H1 (cell line): Measurements from ENCODE around the gene GPC3. TPM values are rescaled to one million over a fixed set of nuclear protein-coding genes. Genes with fewer than 3 reads are reported as not detected.
A peak's percentile ranks its signal among the peaks of the same experiment; 100 is the strongest.

Source experiments
- CTCF ChIA-PET: fragments of 300-600 bp; sonication (Branson Sonifier 250); formaldehyde crosslinking; loops from one replicate; lab custom pipeline; 2021; ENCODE audit not compliant: partially characterized antibody; lab: Charles Lee
- POLR2A ChIA-PET: fragments of 300-600 bp; sonication (Branson Sonifier 250); formaldehyde crosslinking; loops from one replicate; lab custom pipeline; 2021; ENCODE audit warnings: inconsistent platforms; ENCODE audit not compliant: partially characterized antibody; lab: Charles Lee
- DNase-seq, 2 experiments: peaks; one replicate each; pipeline versions ENCODE4 v3.0.0 to v3.0.0-alpha.2; 2010 to 2022; ENCODE audit warnings: low spot score in 2 of 2, low read depth in 1 of 2, mixed read lengths in 1 of 2
- FAIRE-seq: peaks from 2 replicates; lab custom pipeline; 2011; peaks lifted over from hg19 to GRCh38; lab: Jason Lieb, UNC
- H2AFZ ChIP-seq: 2 replicates; pipeline ENCODE4 v1.8.1; 2012; ENCODE audit warnings: low read length, inconsistent platforms
- H2AK5ac ChIP-seq: 2 replicates; pipeline ENCODE4 v1.6.1; 2013; ENCODE audit warnings: low read depth, low read length
- H2BK120ac ChIP-seq: replicated peaks from 2 replicates; pipeline ENCODE3; 2013; ENCODE audit warnings: low read depth, low read length, inconsistent platforms
- H2BK12ac ChIP-seq: 2 replicates; pipeline ENCODE4 v1.6.1; 2013; ENCODE audit warnings: low read depth, low read length
- H2BK15ac ChIP-seq: 2 replicates; pipeline ENCODE4 v1.6.1; 2013; ENCODE audit warnings: low read length
- H2BK20ac ChIP-seq: 2 replicates; pipeline ENCODE4 v1.6.1; 2013; ENCODE audit warnings: low read length
- H2BK5ac ChIP-seq: 2 replicates; pipeline ENCODE4 v1.6.1; 2013; ENCODE audit warnings: low read depth, low read length
- H3K14ac ChIP-seq: 2 replicates; pipeline ENCODE4 v1.6.1; 2013; ENCODE audit warnings: inconsistent platforms; ENCODE audit not compliant: insufficient read length
- H3K18ac ChIP-seq: 2 replicates; pipeline ENCODE4 v1.6.1; 2013; ENCODE audit warnings: low read length; ENCODE audit errors: extremely low read depth
- H3K23ac ChIP-seq: 2 replicates; pipeline ENCODE4 v1.6.1; 2013; ENCODE audit warnings: inconsistent platforms; ENCODE audit not compliant: insufficient read length
- H3K23me2 ChIP-seq: 2 replicates; pipeline ENCODE4 v1.6.1; 2013; ENCODE audit warnings: low read depth, low read length
- H3K27ac ChIP-seq: 2 replicates; pipeline ENCODE4 v1.6.1; 2011; ENCODE audit warnings: low read depth, low read length, inconsistent platforms
- H3K27me3 ChIP-seq, 4 experiments: replicated peaks in 1 of 4; 1 replicate in 1 of 4; 2 replicates in 3 of 4; pipeline versions ENCODE4 v1.6.1 to v1.8.1; 2011 to 2013; ENCODE audit warnings: low read length in 3 of 4, mild to moderate bottlenecking in 3 of 4, inconsistent platforms in 2 of 4, mixed read lengths in 2 of 4, moderate library complexity in 1 of 4; ENCODE audit not compliant: control insufficient read depth in 3 of 4, insufficient read depth in 3 of 4; ENCODE audit errors: extremely low read depth in 1 of 4
- H3K36me3 ChIP-seq, 4 experiments: 2 replicates each; pipeline versions ENCODE4 v1.6.1 to v1.8.1; 2011 to 2013; ENCODE audit warnings: mild to moderate bottlenecking in 4 of 4, low read length in 3 of 4, moderate library complexity in 2 of 4, control low read depth in 1 of 4, inconsistent platforms in 1 of 4; ENCODE audit not compliant: insufficient read depth in 4 of 4, control insufficient read depth in 2 of 4
- H3K4ac ChIP-seq: replicated peaks from 2 replicates; pipeline ENCODE3; 2013; ENCODE audit warnings: low read length, low read depth, mixed read lengths, inconsistent platforms; ENCODE audit not compliant: insufficient read length
- H3K4me1 ChIP-seq, 4 experiments: replicated peaks in 1 of 4; 1 replicate in 1 of 4; 2 replicates in 3 of 4; pipeline versions ENCODE4 v1.6.1 to v1.8.1; 2011 to 2013; ENCODE audit warnings: low read length in 3 of 4, inconsistent platforms in 2 of 4, mixed read lengths in 1 of 4; ENCODE audit not compliant: insufficient read depth in 4 of 4, control insufficient read depth in 3 of 4
- H3K4me2 ChIP-seq, 2 experiments: 2 replicates each; pipeline versions ENCODE4 v1.6.1 to v1.8.1; 2011 to 2013; ENCODE audit warnings: low read depth in 2 of 2, low read length in 2 of 2, control low read depth in 1 of 2, inconsistent platforms in 1 of 2, mild to moderate bottlenecking in 1 of 2; ENCODE audit not compliant: insufficient read depth in 1 of 2
- H3K4me3 ChIP-seq, 4 experiments: fragments of 200-600, 300-600 bp in 1 of 4; sonication (generic), shearing (Covaris generic), sonication (Bioruptor Twin) in 1 of 4; 2 replicates each; pipeline versions ENCODE4 v1.5.1 to v1.8.1; 2011 to 2016; ENCODE audit warnings: low read length in 4 of 4, low read depth in 3 of 4, control low read depth in 2 of 4, inconsistent platforms in 2 of 4, mild to moderate bottlenecking in 2 of 4, mixed read lengths in 1 of 4, moderate library complexity in 1 of 4; ENCODE audit not compliant: insufficient read depth in 2 of 4; ENCODE audit errors: extremely low read depth in 1 of 4
- H3K56ac ChIP-seq: replicated peaks from 2 replicates; pipeline ENCODE3; 2013; ENCODE audit warnings: low read depth, mild to moderate bottlenecking, mixed read lengths, low read length, inconsistent platforms; ENCODE audit not compliant: insufficient read length
- H3K79me1 ChIP-seq: 2 replicates; pipeline ENCODE4 v1.6.1; 2013; ENCODE audit warnings: low read depth, low read length, control low read depth
- H3K79me2 ChIP-seq, 2 experiments: 2 replicates each; pipeline versions ENCODE4 v1.6.1 to v1.8.1; 2012 to 2013; ENCODE audit warnings: low read length in 2 of 2, mild to moderate bottlenecking in 2 of 2, inconsistent platforms in 1 of 2; ENCODE audit not compliant: insufficient read depth in 2 of 2, control insufficient read depth in 1 of 2
- H3K9ac ChIP-seq, 4 experiments: replicated peaks in 1 of 4; 1 replicate in 1 of 4; 2 replicates in 3 of 4; pipeline versions ENCODE4 v1.6.1 to v1.8.1; 2011 to 2013; ENCODE audit warnings: low read depth in 3 of 4, low read length in 3 of 4, control low read depth in 2 of 4, mild to moderate bottlenecking in 2 of 4, moderate library complexity in 2 of 4, inconsistent platforms in 1 of 4; ENCODE audit errors: extremely low read depth in 1 of 4
- H3K9me3 ChIP-seq, 2 experiments: 2 replicates each; pipeline versions ENCODE4 v1.6.1 to v1.8.1; 2012 to 2013; ENCODE audit warnings: mild to moderate bottlenecking in 2 of 2, moderate library complexity in 2 of 2, control low read depth in 1 of 2, inconsistent platforms in 1 of 2, low read depth in 1 of 2, low read length in 1 of 2, mixed read lengths in 1 of 2; ENCODE audit not compliant: insufficient read depth in 2 of 2
- H4K20me1 ChIP-seq, 2 experiments: replicated peaks in 1 of 2; 2 replicates each; pipeline versions ENCODE3 to v1.8.1; 2011 to 2013; ENCODE audit warnings: inconsistent platforms in 2 of 2, low read length in 2 of 2, mild to moderate bottlenecking in 1 of 2; ENCODE audit not compliant: insufficient read depth in 2 of 2, control insufficient read depth in 1 of 2
- H4K5ac ChIP-seq: 2 replicates; pipeline ENCODE4 v1.6.1; 2013; ENCODE audit warnings: low read length, low read depth, mixed read lengths, inconsistent platforms; ENCODE audit not compliant: insufficient read length
- H4K8ac ChIP-seq: 2 replicates; pipeline ENCODE4 v1.8.0; 2013; ENCODE audit warnings: mild to moderate bottlenecking, moderate library complexity, low read length, inconsistent platforms; ENCODE audit not compliant: insufficient read depth; ENCODE audit errors: extremely low read depth
- H4K91ac ChIP-seq: replicated peaks from 2 replicates; pipeline ENCODE3; 2013; ENCODE audit warnings: low read length, mixed read lengths, inconsistent platforms; ENCODE audit not compliant: insufficient read length
- RAD21 ChIP-seq, 2 experiments: IDR thresholded peaks in 1 of 2; conservative IDR thresholded peaks in 1 of 2; 2 replicates each; pipeline ENCODE4 v1.6.1; 2011; ENCODE audit warnings: low read depth in 2 of 2, low read length in 2 of 2, improper control_type of control experiment in 1 of 2, inconsistent platforms in 1 of 2, mild to moderate bottlenecking in 1 of 2, moderate library complexity in 1 of 2
- SP4 ChIP-seq: IDR thresholded peaks from 2 replicates; pipeline ENCODE4 v1.6.1; 2012; ENCODE audit warnings: low read length, inconsistent platforms
- WGBS, 2 experiments: shearing (Covaris generic) in 1 of 2; methylation state at CpG; one replicate each; pipeline versions ENCODE4 v1.1.6 to v1.1.7; 2013 to 2015; ENCODE audit warnings: low lambda C conversion rate in 2 of 2, mixed read lengths in 2 of 2, inconsistent platforms in 1 of 2, low coverage in 1 of 2, missing lambda C conversion rate in 1 of 2; ENCODE audit not compliant: insufficient replicate concordance in 2 of 2, insufficient coverage in 1 of 2, insufficient read length in 1 of 2; ENCODE audit errors: extremely low coverage in 1 of 2, missing lambda C conversion rate in 1 of 2; 5-methylcytosine and 5-hydroxymethylcytosine counted together
- polyA plus RNA-seq, 7 experiments: library from polyadenylated mRNA; depleted of rRNA in 3 of 7; stranded (reverse) in 5 of 7; unstranded in 2 of 7; fragments of >200 nt in 5 of 7; fragments of 200-250 nt in 2 of 7; gene quantifications; 1 replicate in 5 of 7; 2 replicates in 1 of 7; 4 replicates in 1 of 7; pipeline versions ENCODE4 v1.2.1 to v1.2.3, GENCODE V29; 2011 to 2013; ENCODE audit warnings: missing spikeins in 2 of 7, mixed read lengths in 2 of 7
- total RNA-seq: library from RNA; stranded (reverse); fragmentation: NEBNext Ultra II Directional; extraction: Animal tissue kit (Norgen Biotek cat#: 25700); gene quantifications from 2 replicates; pipeline ENCODE4 v1.2.1, GENCODE V29; 2021

GPC3 gene
- total and polyA plus RNA-seq, 2 of the 8 experiments (the other 6 are each of a cell fraction or from before 2014, with no cell fraction given), result 64.8 to 71.9 TPM

- no peak overlapping the region for H2BK120ac ChIP-seq
- no peak overlapping the region for H3K18ac ChIP-seq
- H3K4me2 ChIP-seq, result no peak overlapping the region
- H3K14ac ChIP-seq, result no peak overlapping the region
- no peak overlapping the region for H2BK5ac ChIP-seq
- no peak overlapping the region for H2AK5ac ChIP-seq
- no peaks in the 10 kb centered on the region for H3K27me3 ChIP-seq
- H4K5ac ChIP-seq, result no peak overlapping the region
- H2BK20ac ChIP-seq, result no peak overlapping the region
- no peaks in the 10 kb centered on the region; a peak in 1 of 7 replicates for H3K4me1 ChIP-seq
- no peaks in the 10 kb centered on the region for H3K79me1 ChIP-seq
- no peaks in the 10 kb centered on the region; a peak in 1 of 4 replicates for H3K79me2 ChIP-seq
- no peak overlapping the region for H2BK15ac ChIP-seq
- 85% methylated on average over 2 of the region's 2 CpGs; no CpG with 5 or more reads in 1 of the 2 experiments for WGBS, 2 experiments
- H4K20me1 ChIP-seq, result no peaks in the 10 kb centered on the region
- FAIRE-seq, result peak; percentile 19
- no peaks in the 10 kb centered on the region for H3K9me3 ChIP-seq
- H2BK12ac ChIP-seq, result no peak overlapping the region
- POLR2A ChIA-PET, result no interaction called here
- H3K9ac ChIP-seq, result no peak overlapping the region
- H3K36me3 ChIP-seq, result no peaks in the 10 kb centered on the region
- no peak overlapping the region for H4K91ac ChIP-seq
- H3K4ac ChIP-seq, result no peak overlapping the region
- no peak overlapping the region for H2AFZ ChIP-seq
- no peak overlapping the region for H4K8ac ChIP-seq
- H3K23me2 ChIP-seq, result no peaks in the 10 kb centered on the region
- H3K4me3 ChIP-seq, result no peak overlapping the region
- DNase-seq, result no peak
- no peak overlapping the region for H3K23ac ChIP-seq
- no peak overlapping the region for H3K56ac ChIP-seq
- no peak overlapping the region for H3K27ac ChIP-seq
- 0 out of 4 replicates have a peak, but pooled peaks of 1 of the 2 experiments have one; percentile 4 for TF ChIP-seq RAD21 (IDR thresholded peaks at IDR 0.05 in 1 of 2, conservative IDR thresholded peaks at IDR 0.05 in 1 of 2; ENCODE audit: low read depth in 2 of 2, low read length in 2 of 2)
- no peak for TF ChIP-seq SP4
- CTCF ChIA-PET, result interaction anchor here (0.5 to 1.6 kb wide), 5 partner anchors 11 to 440 kb away, joined by 3 to 8 read pairs (median 4); no protein-coding TSS in a partner anchor
These were observed 26.3 kb downstream of the GPC3 start for GRCh38 chrX:133958997-133959688.
